Measurements from ENCODE around the gene PSMA3.

PSMA3 gene

DNA sequence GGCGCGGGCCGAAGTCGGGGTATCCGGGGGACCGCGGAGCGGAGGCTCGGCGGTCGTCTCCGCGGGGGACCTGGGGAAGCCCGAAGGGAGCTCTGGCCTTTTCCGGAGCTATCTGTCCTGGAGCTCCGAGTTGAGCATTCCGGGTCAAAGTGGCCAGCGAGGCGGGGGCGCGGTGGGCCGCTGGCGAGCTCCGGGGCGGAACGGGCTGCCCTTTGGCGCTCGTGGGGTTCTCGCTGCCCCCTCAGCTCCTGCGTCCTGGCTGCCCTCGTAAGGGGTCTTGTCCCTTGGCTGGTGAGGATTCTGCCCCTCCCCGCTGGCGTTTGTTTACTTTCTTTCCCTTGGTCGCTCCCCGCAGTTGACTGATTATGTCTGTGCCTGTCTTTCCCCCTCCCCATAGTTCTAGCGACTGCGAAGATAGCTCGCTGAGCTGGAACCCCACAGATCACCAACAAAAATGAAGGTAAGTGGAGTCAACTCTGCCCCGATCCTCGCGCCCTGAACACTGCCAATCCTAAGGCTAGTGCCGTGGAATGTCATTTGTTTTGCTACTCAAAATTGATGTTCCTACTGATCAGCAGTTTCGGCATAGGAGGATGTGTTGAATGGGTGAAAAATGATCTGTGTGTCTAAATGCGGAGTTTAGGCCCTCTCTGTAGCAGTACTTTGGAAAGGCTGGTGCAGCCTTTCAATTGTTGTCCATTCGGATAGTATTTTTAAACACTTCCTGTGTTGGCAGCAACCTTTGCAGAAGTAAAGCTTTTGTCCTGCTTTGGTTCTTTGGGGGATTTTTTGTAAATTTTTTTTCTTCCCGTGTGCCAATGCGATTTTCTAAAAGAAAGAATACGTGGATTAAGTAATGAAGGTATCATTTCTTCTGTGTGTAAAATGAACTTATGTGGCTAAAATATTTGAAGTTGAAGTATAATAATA lies 55.0 kb downstream of the PSMA3 start:
- DNase-seq (ENCODE audit: low spot score) = no peak

GRCh38 chr14:58301416-58301815 lies 56.8 kb downstream of the PSMA3 start:
- DNase-seq (ENCODE audit: low spot score) = no peak

GRCh38 chr14:58305730-58306129 lies 61.1 kb downstream of the PSMA3 start:
- no peak for DNase-seq (ENCODE audit: low spot score)

DNA sequence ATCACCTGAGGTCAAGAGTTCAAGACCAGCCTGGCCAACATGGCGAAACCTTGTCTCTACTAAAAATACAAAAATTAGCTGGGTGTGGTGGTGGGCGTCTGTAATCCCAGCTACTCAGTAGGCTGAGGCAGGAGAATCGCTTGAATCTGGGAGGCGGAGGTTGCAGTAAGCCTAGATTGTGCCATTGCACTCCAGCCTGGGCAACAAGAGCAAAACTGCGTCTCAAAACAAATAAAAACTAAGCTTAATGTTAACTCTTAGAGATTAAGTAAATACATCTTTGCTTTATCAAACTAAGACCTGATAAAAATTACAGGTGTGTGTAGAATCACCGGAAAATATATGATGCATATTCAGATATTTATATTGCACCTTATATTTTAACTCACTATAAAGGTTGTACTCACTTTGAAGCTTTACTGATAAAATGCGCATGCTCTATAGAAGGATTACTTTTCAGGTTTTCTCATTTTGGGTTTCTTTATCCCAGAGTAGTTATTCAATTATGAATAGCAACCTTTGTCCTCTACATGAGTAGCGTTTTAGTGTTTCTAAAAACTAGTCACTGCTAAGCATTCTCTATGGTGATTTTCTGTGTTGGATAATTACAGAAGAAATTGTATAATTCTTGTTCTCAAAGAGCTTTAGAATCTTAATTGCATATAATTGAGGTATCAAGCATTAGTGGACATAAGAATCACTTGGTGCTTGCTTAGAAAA lies 63.1 kb downstream of the PSMA3 start:
- no peak for DNase-seq (ENCODE audit: low spot score)

DNA sequence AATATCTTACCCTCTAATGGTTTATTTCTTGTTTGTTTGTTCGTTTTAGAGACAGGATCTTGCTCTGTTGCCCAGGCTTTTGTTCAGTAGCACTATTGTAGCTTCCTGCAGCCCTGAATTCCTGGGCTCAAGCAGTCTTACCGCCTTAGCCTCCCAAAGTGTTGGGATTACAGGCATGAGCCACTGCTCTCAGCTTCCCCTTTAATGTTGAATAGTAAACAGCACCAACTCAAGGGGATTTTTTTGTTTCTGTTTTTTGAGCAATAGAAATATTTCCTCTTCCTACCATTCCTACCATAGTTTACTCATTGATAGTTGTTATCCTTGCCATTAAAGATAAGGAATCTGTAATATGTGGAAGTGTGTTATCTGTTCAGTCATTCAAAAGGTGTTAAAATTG lies 64.4 kb downstream of the PSMA3 start:
- no peak for DNase-seq (ENCODE audit: low spot score)

GRCh38 chr14:58313699-58314098 lies 69.1 kb downstream of the PSMA3 start:
- no peak for DNase-seq (ENCODE audit: low spot score)

- no peak for DNase-seq (ENCODE audit: low spot score)
Observed at GRCh38 chr14:58315606-58316005, 71.0 kb downstream of the PSMA3 start.
